Activated effector memory CD4-positive, alpha-beta T cell treated with anti-CD3 and anti-CD28 coated beads, Interleukin-2, amount 50 U/mL, for 16 hours (primary cell): ENCODE results near the gene PRKRA.
"Not testable (repeated sequence)": the region's sequence is repeated elsewhere in the genome, so short reads cannot be mapped to it uniquely, and the experiment has no call there.

Experiments used
- DNase-seq: peaks from one replicate; pipeline ENCODE4 v3.0.0-alpha.2; 2020

PRKRA gene

DNA sequence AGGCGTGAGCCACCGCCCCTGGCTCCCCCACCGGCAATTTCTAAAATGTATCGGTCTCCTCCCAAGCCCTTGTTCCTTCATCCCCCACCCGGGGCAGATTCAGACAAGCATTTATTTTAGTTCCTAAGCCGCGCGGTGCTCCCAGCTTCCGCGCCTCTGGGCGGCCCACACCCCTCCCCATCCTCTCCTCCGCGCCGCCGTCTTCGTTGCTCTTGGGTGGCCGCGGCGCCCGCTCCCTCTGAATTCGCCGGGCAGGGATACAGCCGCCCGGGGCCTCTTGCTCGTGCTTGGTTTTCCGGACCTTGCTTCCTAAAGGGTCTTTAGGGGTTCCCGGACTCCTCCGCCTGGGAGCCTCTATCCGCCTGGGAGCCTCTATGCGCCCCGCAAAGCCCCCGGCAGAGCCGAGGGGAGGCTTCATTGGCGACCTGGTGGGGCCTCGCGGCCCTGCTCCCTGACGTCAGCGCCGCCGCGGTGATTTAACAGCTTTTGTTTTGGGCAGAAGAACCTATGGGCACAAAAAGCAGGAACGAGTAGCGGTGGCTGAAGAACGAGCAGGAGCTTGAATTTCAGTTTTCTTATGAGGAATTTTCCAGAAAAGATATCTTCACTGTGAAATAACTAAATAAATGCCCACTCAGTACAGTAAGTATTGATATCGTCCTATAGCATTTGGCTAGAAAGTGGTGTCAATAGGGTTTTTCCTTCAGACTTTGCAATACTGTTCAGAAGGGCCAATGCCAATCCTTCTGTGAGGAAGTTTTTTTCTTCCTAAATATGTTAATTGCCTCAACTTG is 37.3 kb downstream of the PRKRA start:
- peak; percentile 90 for DNase-seq

DNA sequence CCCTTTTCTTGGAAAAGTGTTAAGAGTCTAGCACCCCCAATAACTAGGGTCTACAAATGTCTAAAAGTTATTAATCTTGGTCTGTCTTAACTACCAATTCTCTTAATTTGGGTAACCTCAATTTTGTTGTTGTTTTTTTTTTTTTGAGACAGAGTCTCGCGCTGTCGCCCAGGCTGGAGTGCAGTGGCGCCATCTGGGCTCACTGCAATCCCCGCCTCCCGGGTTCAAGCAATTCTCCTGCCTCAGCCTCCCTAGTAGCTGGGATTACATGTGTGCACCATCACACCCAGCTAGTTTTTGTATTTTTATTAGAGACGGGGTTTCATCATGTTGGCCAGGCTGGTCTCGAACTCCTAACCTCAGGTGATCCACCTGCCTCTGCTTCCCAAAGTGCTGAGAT is 38.5 kb downstream of the PRKRA start:
- DNase-seq = not testable (repeated sequence)

DNA sequence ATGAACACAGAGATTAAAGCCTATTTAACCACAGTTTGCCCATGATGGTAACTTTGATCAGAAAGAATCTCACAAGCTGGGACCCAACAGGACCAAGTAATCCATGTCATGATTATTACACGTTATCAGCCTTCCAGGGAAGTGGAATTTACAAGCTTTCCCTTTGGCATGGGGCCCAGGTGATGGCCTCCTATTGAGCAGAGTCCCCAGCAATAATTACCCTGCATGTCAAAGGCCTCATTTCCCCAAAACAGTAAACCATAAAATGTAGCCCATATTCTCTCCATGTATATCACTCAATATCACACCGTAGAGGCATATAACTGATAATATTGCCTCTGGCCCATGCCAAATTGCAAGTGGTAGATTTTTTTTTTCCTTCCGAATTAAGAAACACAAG is 38.9 kb downstream of the PRKRA start:
- DNase-seq = no peak

GRCh38 chr2:178409261-178409660 is 41.7 kb downstream of the PRKRA start:
- DNase-seq = no peak

GRCh38 chr2:178404368-178404767 is 46.6 kb downstream of the PRKRA start:
- DNase-seq = no peak

DNA sequence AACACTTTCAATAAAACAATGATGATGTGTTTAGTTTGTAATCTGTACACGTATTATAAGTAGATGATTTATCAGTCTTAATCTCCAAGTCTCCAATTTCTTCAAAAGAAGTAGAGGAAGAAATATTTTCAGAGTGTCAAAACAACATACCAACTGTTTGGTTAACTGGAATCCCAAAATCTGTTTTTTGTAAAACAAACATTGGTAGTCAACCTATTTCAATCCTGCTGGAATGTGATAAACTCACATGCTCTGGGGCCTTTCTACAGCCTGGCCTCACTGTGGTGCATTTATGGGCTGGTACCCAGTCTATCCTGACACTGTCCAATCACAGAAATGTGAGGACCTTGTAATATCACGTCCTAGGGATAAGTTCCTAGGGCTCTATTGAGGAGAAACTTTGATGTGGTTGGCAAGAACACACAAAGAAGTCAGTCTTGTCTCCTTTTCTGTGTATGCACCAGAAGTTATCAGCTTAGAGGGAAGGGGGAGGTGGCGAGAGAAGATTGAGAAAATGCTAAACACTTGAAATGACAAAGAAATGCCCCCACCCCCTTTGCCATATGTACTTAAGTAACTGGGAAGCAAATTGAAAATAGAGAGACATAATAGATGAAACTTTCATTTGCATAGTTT is 47.2 kb downstream of the PRKRA start:
- no peak for DNase-seq

DNA sequence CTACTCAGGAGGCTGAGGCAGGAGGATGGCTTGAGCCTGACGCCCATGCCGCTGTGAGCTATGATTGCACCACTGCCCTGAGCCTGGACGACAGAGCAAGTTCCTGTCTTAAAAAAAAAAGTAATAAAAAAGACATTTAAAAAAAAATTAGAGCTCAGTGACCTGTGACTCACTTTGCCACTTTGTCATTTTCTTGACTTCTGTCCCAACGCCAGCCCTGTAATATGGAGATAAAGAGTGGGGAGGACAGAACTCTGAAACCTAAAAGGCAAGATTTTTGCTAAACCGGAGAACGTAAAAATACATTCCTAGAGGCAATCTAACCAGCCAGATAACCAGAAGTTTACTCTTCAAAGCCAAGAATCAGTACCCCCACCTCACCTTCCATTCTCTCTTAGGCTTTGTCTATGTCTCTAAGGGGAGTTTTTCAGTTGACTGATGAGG is 49.0 kb downstream of the PRKRA start:
- no peak for DNase-seq

GRCh38 chr2:178397002-178397605 is 53.9 kb downstream of the PRKRA start:
- no peak for DNase-seq

GRCh38 chr2:178395941-178396570 is 54.9 kb downstream of the PRKRA start:
- DNase-seq = no peak

GRCh38 chr2:178395295-178395694 is 55.7 kb downstream of the PRKRA start:
- DNase-seq = no peak

GRCh38 chr2:178394859-178395258 is 56.1 kb downstream of the PRKRA start:
- DNase-seq = no peak

- no peak for DNase-seq
Measured at GRCh38 chr2:178392215-178392614, 58.8 kb downstream of the PRKRA start.

- DNase-seq = no peak
Measured at GRCh38 chr2:178391701-178392100, 59.3 kb downstream of the PRKRA start.

- DNase-seq = no peak
Measured at GRCh38 chr2:178388287-178388686, 62.7 kb downstream of the PRKRA start.

DNA sequence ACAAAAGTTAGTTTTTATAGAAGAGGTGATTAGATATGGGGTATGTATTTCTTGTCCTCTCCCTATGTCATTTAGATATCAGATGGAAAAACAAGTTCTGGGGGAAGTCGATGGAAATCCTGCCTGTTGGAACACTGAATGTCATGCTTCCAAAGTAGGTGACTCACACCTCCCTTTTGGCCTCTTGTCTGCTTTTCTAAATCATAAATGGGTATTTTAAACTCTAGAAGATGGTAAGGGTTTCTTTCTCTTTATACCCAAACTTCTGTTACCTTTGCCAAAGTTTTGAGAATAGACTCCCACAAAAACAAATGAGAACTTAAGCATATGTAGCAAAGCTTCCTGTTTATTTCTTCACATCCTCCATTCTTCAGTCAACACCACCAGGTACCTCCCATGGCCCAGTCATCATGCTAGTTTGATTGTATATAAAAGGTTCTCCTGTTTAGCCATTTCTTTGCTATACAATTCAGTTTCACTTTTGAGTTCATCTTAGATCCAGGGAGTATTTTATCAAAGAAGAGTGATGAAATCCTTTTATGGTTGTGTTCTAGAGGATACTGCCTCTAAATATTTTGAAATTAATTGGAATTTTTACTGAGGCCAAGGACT is 63.9 kb downstream of the PRKRA start:
- no peak for DNase-seq

DNA sequence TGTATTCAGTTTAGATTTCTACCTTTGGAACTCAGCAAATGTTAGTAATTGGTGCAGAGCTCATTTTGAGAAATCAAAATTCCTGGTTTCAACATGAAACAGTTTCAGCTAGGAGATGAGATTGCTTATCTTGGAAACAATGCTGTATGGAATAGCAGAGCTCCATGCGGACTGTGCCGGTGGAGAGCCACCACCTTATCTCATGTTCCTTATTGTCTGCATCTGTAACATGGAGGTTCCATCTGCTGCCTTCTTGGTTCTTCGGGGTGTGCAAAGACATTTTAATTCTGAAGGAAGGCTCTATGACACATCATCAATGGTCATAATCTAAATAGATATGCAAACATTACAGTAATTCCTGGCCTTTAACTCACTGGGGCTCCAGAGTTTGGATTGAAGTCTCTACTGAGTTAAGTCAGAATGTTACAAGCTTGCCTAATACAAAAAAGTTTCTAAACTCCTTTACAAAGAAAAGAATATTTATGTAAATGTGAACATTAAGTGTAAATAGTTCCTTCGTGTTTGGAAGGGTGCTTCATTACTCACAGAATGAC is 65.3 kb downstream of the PRKRA start:
- DNase-seq = no peak

GRCh38 chr2:178383718-178384117 is 67.3 kb downstream of the PRKRA start:
- no peak for DNase-seq
